Measurements from ENCODE around the gene TBX1. TPM values are rescaled to one million over a fixed set of nuclear protein-coding genes. Genes with fewer than 3 reads are reported as not detected.

Gene TBX1
- total and polyA plus RNA-seq, 10 of the 15 experiments (the other 5 are each of a cell fraction or from before 2014, with no cell fraction given), result not detected

GRCh38 chr22:19721330-19722177 is 39.0 kb upstream of the TBX1 start (continued):
- TF ChIP-seq KDM1A (IDR thresholded peaks at IDR 0.05; ENCODE audit: borderline replicate concordance), result no peak

GRCh38 chr22:19722178-19722981 is 38.2 kb upstream of the TBX1 start:
- ATAC-seq (no peak), DNase-seq (ENCODE audit: low read depth, low spot score) (no peak), FAIRE-seq (no peak)
- BruUV-seq (replicated peaks), result no TSS peak
- no peak for TF ChIP-seq NRF1 (conservative IDR thresholded peaks at IDR 0.05; ENCODE audit: low read depth, low read length)
- TF ChIP-seq BMI1 (IDR thresholded peaks at IDR 0.05; ENCODE audit: borderline replicate concordance), result no peak
- no peak for TF ChIP-seq MYC (IDR thresholded peaks at IDR 0.05; ENCODE audit: insufficient read depth, insufficient read length, insufficient replicate concordance, low read length, severe bottlenecking)
- no peak for TF ChIP-seq RB1 (IDR thresholded peaks at IDR 0.05; ENCODE audit: borderline replicate concordance)
- TF ChIP-seq NFXL1 (IDR thresholded peaks at IDR 0.05; ENCODE audit: borderline replicate concordance), result no peak
- peaks cover 4 to 5% of the 10 kb centered on the region in 2 experiments; a peak in 3 of 4 replicates for H3K27me3 ChIP-seq (replicated peaks in 1 of 2; ENCODE audit: control insufficient read depth in 2 of 2, insufficient read depth in 2 of 2, low read length in 1 of 2)
- no peaks in the 10 kb centered on the region for H3K36me3 ChIP-seq (ENCODE audit: control insufficient read depth in 2 of 2, insufficient read depth in 2 of 2, low read length in 1 of 2)
- H4K20me1 ChIP-seq (ENCODE audit: control insufficient read depth, insufficient read depth), result no peaks in the 10 kb centered on the region
- H3K4me3 ChIP-seq, result no peak overlapping the region
- peaks cover 6% of the 10 kb centered on the region; the same call in 1 of the 2 replicates for H3K4me1 ChIP-seq (ENCODE audit: control insufficient read depth, insufficient read depth, low read length)
- no peak overlapping the region for H3K27ac ChIP-seq (ENCODE audit: control insufficient read depth, insufficient read depth)
- no peak overlapping the region for H2AFZ ChIP-seq (ENCODE audit: control insufficient read depth, low read depth, low read length)
- no peak overlapping the region for H3K9ac ChIP-seq (ENCODE audit: control insufficient read depth, insufficient read depth, low read length)
- no peak overlapping the region for H3K4me2 ChIP-seq (ENCODE audit: control insufficient read depth, insufficient read depth)
- RAD21 ChIA-PET (ENCODE audit: unreplicated experiment), result no interaction called here
- in situ Hi-C loops (cut with MboI) (no loop called here), intact Hi-C loops (cut with micrococcal nuclease; ENCODE audit: unreplicated experiment) (no loop called here)
- POLR2A ChIA-PET, result no interaction called here
- SMC1A ChIA-PET (ENCODE audit: uncharacterized antibody, unreplicated experiment), result no interaction called here
- no peaks in the 10 kb centered on the region for H3K79me2 ChIP-seq (ENCODE audit: control insufficient read depth, insufficient read depth, low read length)
- no peaks in the 10 kb centered on the region; the same call in 2 of the 3 replicates for H3K9me3 ChIP-seq (replicated peaks; ENCODE audit: control insufficient read depth, insufficient read depth, low read length)
- CTCF ChIA-PET, result no interaction called here
- 82% methylated on average over 42 of the region's 60 CpGs for WGBS (ENCODE audit: insufficient coverage, insufficient replicate concordance, low lambda C conversion rate, missing lambda C conversion rate)
